HL-60/S4 (cell line): Measurements from ENCODE around the gene FBXL5.

ENCODE experiments used
- in situ Hi-C: fragments of 300-500 bp; cut with MboI; formaldehyde crosslinking; loops from 2 replicates; pipeline ENCODE4 v1.14.3; 2022; ENCODE audit warnings: low sequenced_read_pairs

Gene FBXL5

GRCh38 chr4:15568821-15569220 lies 86.3 kb downstream of the FBXL5 start:
- in situ Hi-C loops, result no loop called here

GRCh38 chr4:15563871-15564270 lies 91.3 kb downstream of the FBXL5 start:
- in situ Hi-C loops, result no loop called here

GRCh38 chr4:15562623-15563022 lies 92.5 kb downstream of the FBXL5 start:
- in situ Hi-C loops, result no loop called here

- in situ Hi-C loops, result no loop called here
Observed at GRCh38 chr4:15562114-15562513, 93.0 kb downstream of the FBXL5 start.

GRCh38 chr4:15558561-15558960 lies 96.6 kb downstream of the FBXL5 start:
- in situ Hi-C loops, result no loop called here

- in situ Hi-C loops, result no loop called here
Observed at GRCh38 chr4:15557786-15558550, 97.2 kb downstream of the FBXL5 start.

GRCh38 chr4:15556511-15557092 lies 98.6 kb downstream of the FBXL5 start:
- in situ Hi-C loops, result no loop called here
